Mononuclear cell (primary cell): ENCODE data around the gene CLTA. TPM values are rescaled to one million over a fixed set of nuclear protein-coding genes. Genes with fewer than 3 reads are reported as not detected.
"Not testable (repeated sequence)": the region's sequence is repeated elsewhere in the genome, so short reads cannot be mapped to it uniquely, and the experiment has no call there.

Experiments used
- H3K27me3 ChIP-seq: 2 replicates; pipeline ENCODE4 v1.6.0; 2011; ENCODE audit warnings: low read length, control low read depth; ENCODE audit not compliant: insufficient read depth
- H3K4me1 ChIP-seq: 2 replicates; pipeline ENCODE4 v1.5.1; 2011; ENCODE audit warnings: mild to moderate bottlenecking, low read length, control low read depth; ENCODE audit not compliant: insufficient read depth
- H3K4me3 ChIP-seq: 2 replicates; pipeline ENCODE4 v1.5.1; 2011; ENCODE audit warnings: mild to moderate bottlenecking, low read length, moderate library complexity
- H3K9me3 ChIP-seq: 2 replicates; pipeline ENCODE4 v1.5.1; 2011; ENCODE audit warnings: low read depth, mild to moderate bottlenecking, control low read depth, low read length
- total RNA-seq: library from RNA; depleted of rRNA; stranded (reverse); fragments of >200 nt; gene quantifications from one replicate; pipeline ENCODE4 v1.2.3, GENCODE V29; 2012

Gene CLTA
- total RNA-seq, 1 donor: 77.6 TPM

- Histone ChIP-seq H3K9me3 (no peaks in the 10 kb centered on the region), H3K27me3 (no peaks in the 10 kb centered on the region), H3K4me1 (peaks cover 4% of the 10 kb centered on the region)
These were observed 27.3 kb downstream of the CLTA start for GRCh38 chr9:36218011-36218410.

GRCh38 chr9:36218411-36218901, 27.7 kb downstream of the CLTA start:
- Histone ChIP-seq H3K4me3 (no peak overlapping the region), H3K9me3 (no peaks in the 10 kb centered on the region), H3K4me1 (peaks cover 4% of the 10 kb centered on the region), H3K27me3 (no peaks in the 10 kb centered on the region)

More at GRCh38 chr9:36218011-36218410, 27.3 kb downstream of the CLTA start:
- H3K4me3 ChIP-seq: no peak overlapping the region

GRCh38 chr9:36221667-36222066, 30.9 kb downstream of the CLTA start:
- Histone ChIP-seq H3K4me1 (peaks cover 4% of the 10 kb centered on the region), H3K27me3 (no peaks in the 10 kb centered on the region), H3K4me3 (no peak overlapping the region), H3K9me3 (no peaks in the 10 kb centered on the region)

- Histone ChIP-seq H3K9me3 (no peaks in the 10 kb centered on the region), H3K4me3 (no peak overlapping the region), H3K27me3 (no peaks in the 10 kb centered on the region), H3K4me1 (peaks cover 4% of the 10 kb centered on the region)
These were observed 31.7 kb downstream of the CLTA start for GRCh38 chr9:36222449-36222848.

GRCh38 chr9:36237230-36237629, 46.5 kb downstream of the CLTA start:
- no peaks in the 10 kb centered on the region for H3K27me3 ChIP-seq
- no peaks in the 10 kb centered on the region for H3K9me3 ChIP-seq
- H3K4me3 ChIP-seq: no peak overlapping the region
- H3K4me1 ChIP-seq: no peaks in the 10 kb centered on the region

- H3K27me3 ChIP-seq, H3K9me3 ChIP-seq, H3K4me1 ChIP-seq, H3K4me3 ChIP-seq: not testable (repeated sequence)
These were observed 48.5 kb downstream of the CLTA start for GRCh38 chr9:36239205-36239604.

- not testable (repeated sequence) for H3K4me1 ChIP-seq, H3K27me3 ChIP-seq, H3K4me3 ChIP-seq, H3K9me3 ChIP-seq
These were observed 49.0 kb downstream of the CLTA start for GRCh38 chr9:36239675-36240074.

GRCh38 chr9:36245906-36246305, 55.2 kb downstream of the CLTA start:
- Histone ChIP-seq H3K27me3 (no peaks in the 10 kb centered on the region), H3K4me3 (no peak overlapping the region), H3K4me1 (no peaks in the 10 kb centered on the region), H3K9me3 (no peaks in the 10 kb centered on the region)

- no peaks in the 10 kb centered on the region for H3K9me3 ChIP-seq
- no peaks in the 10 kb centered on the region for H3K27me3 ChIP-seq
- H3K4me3 ChIP-seq: no peak overlapping the region
- H3K4me1 ChIP-seq: no peaks in the 10 kb centered on the region
These were observed 56.6 kb downstream of the CLTA start for GRCh38 chr9:36247356-36247755.

- not testable (repeated sequence) for H3K9me3 ChIP-seq, H3K4me1 ChIP-seq, H3K27me3 ChIP-seq, H3K4me3 ChIP-seq
These were observed 57.3 kb downstream of the CLTA start for GRCh38 chr9:36248061-36248460.

- Histone ChIP-seq H3K27me3 (no peaks in the 10 kb centered on the region), H3K4me3 (no peak overlapping the region), H3K9me3 (no peaks in the 10 kb centered on the region), H3K4me1 (no peaks in the 10 kb centered on the region)
These were observed 58.5 kb downstream of the CLTA start for GRCh38 chr9:36249189-36249588.

- no peaks in the 10 kb centered on the region for H3K9me3 ChIP-seq
- no peak overlapping the region for H3K4me3 ChIP-seq
- no peaks in the 10 kb centered on the region for H3K27me3 ChIP-seq
These were observed 59.4 kb downstream of the CLTA start for GRCh38 chr9:36250079-36250478.

GRCh38 chr9:36251428-36251827, 60.7 kb downstream of the CLTA start:
- H3K4me1 ChIP-seq: no peaks in the 10 kb centered on the region
- H3K9me3 ChIP-seq: no peaks in the 10 kb centered on the region
- no peak overlapping the region for H3K4me3 ChIP-seq
- H3K27me3 ChIP-seq: no peaks in the 10 kb centered on the region

More at GRCh38 chr9:36250079-36250478, 59.4 kb downstream of the CLTA start:
- H3K4me1 ChIP-seq: no peaks in the 10 kb centered on the region

GRCh38 chr9:36258208-36258995, 67.7 kb downstream of the CLTA start, which contains the start of gene GNE:
Gene GNE, minus strand, starts transcription at chr9:36258448. Its CDS starts 9,093 bp downstream, at chr9:36249355.
- Histone ChIP-seq H3K27me3 (no peaks in the 10 kb centered on the region), H3K9me3 (no peaks in the 10 kb centered on the region), H3K4me3 (peak within 1 kb of the TSS; percentile 72), H3K4me1 (peaks cover 15% of the 10 kb centered on the region)

GRCh38 chr9:36258996-36259533, 68.3 kb downstream of the CLTA start:
- peak overlapping the region; percentile 72 for H3K4me3 ChIP-seq
- H3K9me3 ChIP-seq: no peaks in the 10 kb centered on the region
- H3K4me1 ChIP-seq: peaks cover 15% of the 10 kb centered on the region

More at GRCh38 chr9:36258996-36259533, 68.3 kb downstream of the CLTA start:
- H3K27me3 ChIP-seq: no peaks in the 10 kb centered on the region
